Memory B cell (primary cell): ENCODE results near the gene RTL10.

Source experiments
- ATAC-seq: fragments of 150-1000 bp; cut with Tn5 transposase; 2 replicates; pipeline ENCODE4 v1.10.0; 2021; ENCODE audit warnings: low read depth, mild to moderate bottlenecking, moderate library complexity
- DNase-seq, 2 donors: peaks; one replicate each; pipeline ENCODE4 v3.0.0; 2022; ENCODE audit warnings: low spot score in 2 of 2
- H3K27ac Mint-ChIP-seq: one replicate; pipeline ENCODE4 v1.8.0; 2022; ENCODE audit warnings: mild to moderate bottlenecking, moderate library complexity, mixed read lengths
- H3K27me3 Mint-ChIP-seq: one replicate; pipeline ENCODE4 v1.8.0; 2022; ENCODE audit warnings: mixed read lengths
- H3K36me3 Mint-ChIP-seq: one replicate; pipeline ENCODE4 v1.8.0; 2022; ENCODE audit warnings: mild to moderate bottlenecking, mixed read lengths
- H3K4me1 Mint-ChIP-seq: one replicate; pipeline ENCODE4 v1.8.0; 2022; ENCODE audit warnings: mixed read lengths
- H3K4me3 Mint-ChIP-seq: one replicate; pipeline ENCODE4 v1.8.0; 2022; ENCODE audit warnings: mild to moderate bottlenecking, moderate library complexity, mixed read lengths
- H3K9me3 Mint-ChIP-seq: one replicate; pipeline ENCODE4 v1.8.0; 2022; ENCODE audit warnings: mixed read lengths

The RTL10 gene

GRCh38 chr22:19868333-19868732, 13.7 kb upstream of the RTL10 start:
- DNase-seq (no peak), ATAC-seq (no peak)
- Mint-ChIP-seq H3K27me3 (no peaks in the 10 kb centered on the region), H3K27ac (no peak overlapping the region), H3K4me1 (no peaks in the 10 kb centered on the region), H3K36me3 (no peaks in the 10 kb centered on the region), H3K4me3 (no peak overlapping the region), H3K9me3 (no peaks in the 10 kb centered on the region)

- ATAC-seq (no peak), DNase-seq (no peak)
- Mint-ChIP-seq H3K27ac (no peak overlapping the region), H3K4me3 (no peak overlapping the region), H3K27me3 (no peaks in the 10 kb centered on the region), H3K9me3 (no peaks in the 10 kb centered on the region), H3K36me3 (no peaks in the 10 kb centered on the region), H3K4me1 (no peaks in the 10 kb centered on the region)
Measured at GRCh38 chr22:19867617-19868016, 12.9 kb upstream of the RTL10 start.

- H3K27me3 Mint-ChIP-seq = no peaks in the 10 kb centered on the region
- no peak overlapping the region for H3K4me3 Mint-ChIP-seq
- no peak overlapping the region for H3K27ac Mint-ChIP-seq
- H3K9me3 Mint-ChIP-seq = no peaks in the 10 kb centered on the region
- no peak for ATAC-seq
- no peaks in the 10 kb centered on the region for H3K4me1 Mint-ChIP-seq
- H3K36me3 Mint-ChIP-seq = no peaks in the 10 kb centered on the region
- no peak for DNase-seq
Measured at GRCh38 chr22:19866665-19867009, 12.0 kb upstream of the RTL10 start.

- no peak overlapping the region for H3K27ac Mint-ChIP-seq
- H3K4me1 Mint-ChIP-seq = no peaks in the 10 kb centered on the region
- no peak overlapping the region for H3K4me3 Mint-ChIP-seq
- no peaks in the 10 kb centered on the region for H3K27me3 Mint-ChIP-seq
- H3K9me3 Mint-ChIP-seq = no peaks in the 10 kb centered on the region
- DNase-seq (no peak), ATAC-seq (no peak)
- H3K36me3 Mint-ChIP-seq = no peaks in the 10 kb centered on the region
Measured at GRCh38 chr22:19865141-19865829, 10.6 kb upstream of the RTL10 start.

GRCh38 chr22:19864538-19865106, 9.9 kb upstream of the RTL10 start:
- H3K27me3 Mint-ChIP-seq = no peaks in the 10 kb centered on the region
- no peak overlapping the region for H3K27ac Mint-ChIP-seq
- ATAC-seq (no peak), DNase-seq (no peak)
- H3K4me3 Mint-ChIP-seq = no peak overlapping the region
- no peaks in the 10 kb centered on the region for H3K4me1 Mint-ChIP-seq
- H3K9me3 Mint-ChIP-seq = no peaks in the 10 kb centered on the region
- H3K36me3 Mint-ChIP-seq = no peaks in the 10 kb centered on the region

GRCh38 chr22:19863571-19863970, 8.9 kb upstream of the RTL10 start:
- H3K27ac Mint-ChIP-seq = no peak overlapping the region
- no peaks in the 10 kb centered on the region for H3K4me1 Mint-ChIP-seq
- no peak overlapping the region for H3K4me3 Mint-ChIP-seq
- H3K36me3 Mint-ChIP-seq = no peaks in the 10 kb centered on the region
- H3K9me3 Mint-ChIP-seq = no peaks in the 10 kb centered on the region
- ATAC-seq (no peak), DNase-seq (no peak)
- H3K27me3 Mint-ChIP-seq = no peaks in the 10 kb centered on the region

GRCh38 chr22:19862619-19863246, 8.1 kb upstream of the RTL10 start:
- DNase-seq (no peak), ATAC-seq (no peak)
- Mint-ChIP-seq H3K4me1 (no peaks in the 10 kb centered on the region), H3K9me3 (no peaks in the 10 kb centered on the region), H3K27me3 (no peaks in the 10 kb centered on the region), H3K36me3 (no peaks in the 10 kb centered on the region), H3K27ac (no peak overlapping the region), H3K4me3 (no peak overlapping the region)

GRCh38 chr22:19859861-19860510, 5.3 kb upstream of the RTL10 start:
- no peaks in the 10 kb centered on the region for H3K9me3 Mint-ChIP-seq

GRCh38 chr22:19857382-19857781, 2.7 kb upstream of the RTL10 start:
- Mint-ChIP-seq H3K4me3 (no peak overlapping the region), H3K9me3 (no peaks in the 10 kb centered on the region), H3K27ac (peak overlapping the region; percentile 62), H3K36me3 (no peaks in the 10 kb centered on the region), H3K27me3 (no peaks in the 10 kb centered on the region), H3K4me1 (peaks cover 20% of the 10 kb centered on the region)
- DNase-seq (no peak), ATAC-seq (no peak)

More at GRCh38 chr22:19859861-19860510, 5.3 kb upstream of the RTL10 start:
- no peak overlapping the region for H3K27ac Mint-ChIP-seq
- DNase-seq = no peak
- no peaks in the 10 kb centered on the region for H3K36me3 Mint-ChIP-seq
- no peaks in the 10 kb centered on the region for H3K27me3 Mint-ChIP-seq
- peaks cover 4% of the 10 kb centered on the region for H3K4me1 Mint-ChIP-seq
- H3K4me3 Mint-ChIP-seq = no peak overlapping the region
- ATAC-seq = no peak

GRCh38 chr22:19855504-19856409, 1.1 kb upstream of the RTL10 start:
- H3K4me1 Mint-ChIP-seq = peaks cover 25% of the 10 kb centered on the region
- ATAC-seq = peak; percentile 9
- no peaks in the 10 kb centered on the region for H3K27me3 Mint-ChIP-seq
- peak in 1 of 2 donors; percentile 42 for DNase-seq
- peak overlapping the region; percentile 89 for H3K27ac Mint-ChIP-seq
- no peaks in the 10 kb centered on the region for H3K9me3 Mint-ChIP-seq
- peak overlapping the region; percentile 93 for H3K4me3 Mint-ChIP-seq
- H3K36me3 Mint-ChIP-seq = peaks cover 2% of the 10 kb centered on the region

- no peaks in the 10 kb centered on the region for H3K9me3 Mint-ChIP-seq
- no peaks in the 10 kb centered on the region for H3K27me3 Mint-ChIP-seq
- ATAC-seq (no peak), DNase-seq (peak in 1 of 2 donors; percentile 20)
- H3K4me1 Mint-ChIP-seq = peaks cover 27% of the 10 kb centered on the region
- peak overlapping the region; percentile 93 for H3K4me3 Mint-ChIP-seq
- H3K27ac Mint-ChIP-seq = peak overlapping the region; percentile 89
- H3K36me3 Mint-ChIP-seq = peaks cover 7% of the 10 kb centered on the region
Measured at GRCh38 chr22:19853879-19854777, 546 bp downstream of the RTL10 start.

- peak in 1 of 2 donors; percentile 8 for DNase-seq
- Mint-ChIP-seq H3K27me3 (no peaks in the 10 kb centered on the region), H3K27ac (no peak overlapping the region), H3K9me3 (no peaks in the 10 kb centered on the region), H3K4me3 (peak overlapping the region; percentile 93), H3K36me3 (peaks cover 7% of the 10 kb centered on the region), H3K4me1 (peaks cover 27% of the 10 kb centered on the region)
- ATAC-seq = no peak
Measured at GRCh38 chr22:19853058-19853878, 1.4 kb downstream of the RTL10 start.
